ENCODE data around the gene KRTAP2-1. TPM values are rescaled to one million over a fixed set of nuclear protein-coding genes. Genes with fewer than 3 reads are reported as not detected.

KRTAP2-1 gene
- total and polyA plus RNA-seq, 2 of the 13 experiments (the other 11 are each of a cell fraction or from before 2014, with no cell fraction given) = not detected

DNA sequence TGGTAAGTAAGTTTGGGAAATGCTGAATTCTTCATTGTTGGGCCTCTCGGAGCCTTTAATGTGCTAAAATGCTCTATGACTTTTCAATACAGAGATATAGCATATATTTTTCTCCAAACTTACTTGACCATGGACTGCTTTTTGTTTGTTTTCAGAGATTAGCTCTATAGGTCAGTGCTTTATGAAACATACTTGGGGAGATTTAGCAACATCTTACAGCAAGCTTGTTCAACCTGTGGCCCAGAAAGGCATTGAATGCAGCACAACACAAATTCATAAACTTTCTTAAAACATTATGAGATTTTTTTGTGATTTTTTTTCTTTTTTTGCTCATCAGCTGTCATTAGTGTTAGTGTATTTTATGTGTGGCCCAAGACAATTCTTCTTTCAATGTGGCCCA is 37.2 kb downstream of the KRTAP2-1 start:
- ATAC-seq (no peak), DNase-seq (ENCODE audit: low spot score) (peak; percentile 32), FAIRE-seq (no peak)
- WGBS (ENCODE audit: low lambda C conversion rate) = 37% methylated on average over 1 of the region's 1 CpG
- intact Hi-C loops (cut with micrococcal nuclease; ENCODE audit: unreplicated experiment) = loop anchor here (1.0 to 5.0 kb wide), 3 partner anchors 49 to 103 kb away; no protein-coding TSS in a partner anchor
- in situ Hi-C loops (cut with HindIII; ENCODE audit: extremely low pct_ligation_motif_present, low pct_unique_long_range_greater_than_20kb) = loop anchor here (5.0 kb wide), 1 partner anchor 47 kb away; the partner anchor contains the start of gene KRTAP2-2
- H2AFZ ChIP-seq (ENCODE audit: low read length) = no peak overlapping the region
- BruUV-seq (replicated peaks) = no TSS peak
- CTCF ChIA-PET (ENCODE audit: low intra/inter-chr PET ratio, low total read pairs) = no interaction called here
- peaks cover 61% of the 10 kb centered on the region for H3K4me1 ChIP-seq (ENCODE audit: insufficient read depth, low read length)
- POLR2A ChIA-PET = interaction anchor here (0.9 to 2.1 kb wide), 5 partner anchors 10 to 108 kb away, joined by 3 to 15 read pairs (median 7); no protein-coding TSS in a partner anchor
- H4K20me1 ChIP-seq (ENCODE audit: insufficient read depth, low read length) = no peaks in the 10 kb centered on the region
- peak overlapping the region; percentile 36 for H3K4me2 ChIP-seq (ENCODE audit: low read depth, low read length)
- H3K27ac ChIP-seq (ENCODE audit: extremely low read length, insufficient read depth, low read length) = peak overlapping the region; percentile 70
- no peaks in the 10 kb centered on the region for H3K79me2 ChIP-seq (ENCODE audit: insufficient read depth, low read length)
- H3K36me3 ChIP-seq (replicated peaks in 1 of 2; ENCODE audit: control insufficient read depth in 1 of 2, insufficient read depth in 2 of 2, low read length in 2 of 2) = no peaks in the 10 kb centered on the region
- no peaks in the 10 kb centered on the region for H3K9me3 ChIP-seq (ENCODE audit: low read length)
- no peaks in the 10 kb centered on the region for H3K27me3 ChIP-seq (ENCODE audit: control insufficient read depth in 1 of 2, insufficient read depth in 2 of 2, low read length in 2 of 2)
- TF ChIP-seq MIXL1 (CRISPR knock-in tag; IDR thresholded peaks at IDR 0.05) (no peak), SAP130 (CRISPR knock-in tag; IDR thresholded peaks at IDR 0.05; ENCODE audit: low read depth) (0 out of 2 replicates have a peak, but pooled peaks have one; percentile 12), IRF1 (CRISPR knock-in tag; IDR thresholded peaks at IDR 0.05; ENCODE audit: low read depth) (no peak), HCFC1 (IDR thresholded peaks at IDR 0.05; ENCODE audit: low read depth, low read length) (no peak), RFX1 (IDR thresholded peaks at IDR 0.05) (no peak), EP300 (IDR thresholded peaks at IDR 0.05; ENCODE audit: low read depth in 2 of 2, low read length in 2 of 2) (peak in 1 of 2 experiments; percentile 29; a peak in 1 of 4 replicates), EP300 (CRISPR knock-in tag; IDR thresholded peaks at IDR 0.05; ENCODE audit: borderline replicate concordance) (no peak), ZNF564 (CRISPR knock-in tag; IDR thresholded peaks at IDR 0.05) (no peak), ZNF432 (CRISPR knock-in tag; IDR thresholded peaks at IDR 0.05; ENCODE audit: borderline replicate concordance) (no peak), KMT2A (CRISPR knock-in tag; IDR thresholded peaks at IDR 0.05) (no peak), TFDP1 (CRISPR knock-in tag; IDR thresholded peaks at IDR 0.05; ENCODE audit: borderline replicate concordance) (no peak), CHCHD3 (CRISPR knock-in tag; IDR thresholded peaks at IDR 0.05) (no peak), ARID4A (CRISPR knock-in tag; IDR thresholded peaks at IDR 0.05; ENCODE audit: borderline replicate concordance) (no peak), CEBPG (CRISPR knock-in tag; IDR thresholded peaks at IDR 0.05) (peak; percentile 44; the same call in 1 of the 2 replicates), ZNF83 (CRISPR knock-in tag; IDR thresholded peaks at IDR 0.05; ENCODE audit: borderline replicate concordance) (no peak), MED1 (CRISPR knock-in tag; IDR thresholded peaks at IDR 0.05) (no peak)
- H3K4me3 ChIP-seq (replicated peaks in 1 of 3; ENCODE audit: insufficient read depth in 1 of 3, low read depth in 2 of 3, low read length in 3 of 3) = no peak overlapping the region; a peak in 1 of 6 replicates
- H3K9ac ChIP-seq (ENCODE audit: insufficient read depth, low read depth, low read length) = peak overlapping the region; percentile 55

Data from HepG2 (cell line).